HCT116 (cell line): Measurements from ENCODE around the gene DNAJB8. TPM values are rescaled to one million over a fixed set of nuclear protein-coding genes. Genes with fewer than 3 reads are reported as not detected.

ENCODE experiments used
- ATAC-seq: fragments of 200-7000 bp; cut with Tn5 transposase; 2 replicates; pipeline ENCODE4 v1.9.1; 2020; ENCODE audit warnings: mild to moderate bottlenecking, moderate library complexity
- BruUV-seq: library from RNA; stranded (reverse); fragments of 400-500 nt; replicated peaks from 2 replicates; lab custom pipeline; 2021; lab: Mats Ljungman, UMichigan
- CTCF ChIA-PET: fragments of 300-600 bp; sonication (Branson Sonifier 250); formaldehyde crosslinking; loops from one replicate; lab custom pipeline; 2021; ENCODE audit warnings: antibody characterized with exemption; lab: Charles Lee
- POLR2A ChIA-PET: fragments of 300-600, 350-600 bp; sonication (Branson Sonifier 250); formaldehyde crosslinking; loops from one replicate; lab custom pipeline; 2021; ENCODE audit warnings: antibody characterized with exemption; lab: Charles Lee
- RAD21 ChIA-PET, 2 experiments: fragments of 300-600 bp; sonication (Branson Sonifier 250); formaldehyde crosslinking; loops; one replicate each; lab custom pipeline; 2023; ENCODE audit warnings: low total read pairs in 2 of 2; ENCODE audit not compliant: uncharacterized antibody in 2 of 2, unreplicated experiment in 2 of 2, low non-redundant PET in 1 of 2; lab: Charles Lee
- DNase-seq: peaks from one replicate; pipeline ENCODE4 v3.0.0-alpha.2; 2010; ENCODE audit warnings: low read depth, low spot score
- H2AFZ ChIP-seq: fragments of 200-600 bp; shearing (Covaris generic), sonication (generic); 2 replicates; pipeline ENCODE4 v1.6.1; 2017; ENCODE audit warnings: low read depth, mixed run types, mixed read lengths, antibody characterized with exemption, low read length; ENCODE audit not compliant: poor library complexity, severe bottlenecking
- H3K27ac ChIP-seq: 2 replicates; pipeline ENCODE4 v1.5.1; 2012; ENCODE audit warnings: low read depth, low read length
- H3K27me3 ChIP-seq: fragments of 200-600 bp; sonication (generic); 2 replicates; pipeline ENCODE4 v1.6.1; 2016; ENCODE audit warnings: mixed run types, low read length, mixed read lengths; ENCODE audit not compliant: insufficient read depth
- H3K36me3 ChIP-seq, 2 experiments: fragments of 200-500 bp in 1 of 2; fragments of 200-600 bp in 1 of 2; sonication (Bioruptor generic) in 1 of 2; sonication (generic) in 1 of 2; 2 replicates each; pipeline versions ENCODE4 v1.5.1 to v1.6.1; 2014 to 2016; ENCODE audit warnings: low read length in 2 of 2, inconsistent platforms in 1 of 2, mixed read lengths in 1 of 2, mixed run types in 1 of 2; ENCODE audit not compliant: insufficient read depth in 2 of 2, control insufficient read depth in 1 of 2
- H3K4me1 ChIP-seq, 2 experiments: fragments of 200-600 bp in 1 of 2; sonication (generic) in 1 of 2; 2 replicates each; pipeline versions ENCODE4 v1.5.1 to v1.6.1; 2012 to 2017; ENCODE audit warnings: low read length in 2 of 2, inconsistent platforms in 1 of 2, mild to moderate bottlenecking in 1 of 2, mixed read lengths in 1 of 2, mixed run types in 1 of 2, moderate library complexity in 1 of 2; ENCODE audit not compliant: insufficient read depth in 2 of 2, control insufficient read depth in 1 of 2
- H3K4me2 ChIP-seq: fragments of 200-600 bp; sonication (generic); 2 replicates; pipeline ENCODE4 v1.6.1; 2017; ENCODE audit warnings: mixed run types, low read length, mixed read lengths
- H3K4me3 ChIP-seq, 2 experiments: fragments of 200-600 bp in 1 of 2; sonication (generic) in 1 of 2; replicated peaks in 1 of 2; 2 replicates each; pipeline ENCODE4 v1.5.1; 2011 to 2016; ENCODE audit warnings: low read length in 2 of 2, control low read depth in 1 of 2, low read depth in 1 of 2, mild to moderate bottlenecking in 1 of 2, mixed read lengths in 1 of 2, mixed run types in 1 of 2
- H3K79me2 ChIP-seq: fragments of 200-600 bp; sonication (generic); 2 replicates; pipeline ENCODE4 v1.6.1; 2017; ENCODE audit warnings: mild to moderate bottlenecking, mixed run types, low read length, moderate library complexity, mixed read lengths; ENCODE audit not compliant: insufficient read depth
- H3K9ac ChIP-seq: fragments of 200-600 bp; sonication (generic); 2 replicates; pipeline ENCODE4 v1.6.1; 2016; ENCODE audit warnings: low read length, mixed read lengths
- H3K9me2 ChIP-seq: fragments of 200-600 bp; sonication (generic), shearing (Covaris generic); 2 replicates; pipeline ENCODE4 v1.6.1; 2017; ENCODE audit warnings: mixed run types, mild to moderate bottlenecking, moderate library complexity; ENCODE audit not compliant: insufficient read depth
- H3K9me3 ChIP-seq, 2 experiments: fragments of 200-500 bp in 1 of 2; fragments of 200-600 bp in 1 of 2; sonication (Bioruptor generic) in 1 of 2; sonication (generic) in 1 of 2; 2 replicates each; pipeline ENCODE4 v1.6.1; 2014 to 2017; ENCODE audit warnings: low read length in 2 of 2, mixed read lengths in 2 of 2, inconsistent platforms in 1 of 2, low read depth in 1 of 2, mild to moderate bottlenecking in 1 of 2, mixed run types in 1 of 2, moderate library complexity in 1 of 2; ENCODE audit not compliant: control insufficient read depth in 1 of 2, insufficient read depth in 1 of 2
- H4K20me1 ChIP-seq: fragments of 200-600 bp; sonication (generic), shearing (Covaris generic); 2 replicates; pipeline ENCODE4 v1.6.1; 2017; ENCODE audit warnings: mixed run types, mild to moderate bottlenecking, moderate library complexity; ENCODE audit not compliant: insufficient read depth
- CEBPB ChIP-seq: IDR thresholded peaks from 2 replicates; pipeline ENCODE4 v1.6.1; 2012; ENCODE audit warnings: low read depth
- EZH2phosphoT487 ChIP-seq: fragments of 200-600 bp; IDR thresholded peaks from 2 replicates; pipeline ENCODE4 v1.6.1; 2018; ENCODE audit warnings: antibody characterized with exemption, borderline replicate concordance
- TCF7L2 ChIP-seq: IDR thresholded peaks from 2 replicates; pipeline ENCODE4 v1.7.0; 2011; ENCODE audit warnings: borderline replicate concordance, inconsistent platforms; ENCODE audit not compliant: insufficient read depth, insufficient read length; ENCODE audit errors: extremely low read depth
- YY1 ChIP-seq: IDR thresholded peaks from 2 replicates; pipeline ENCODE4 v1.6.1; 2011; ENCODE audit warnings: low read length, low read depth, moderate library complexity, mild to moderate bottlenecking; ENCODE audit not compliant: insufficient replicate concordance; ENCODE audit errors: extremely low read depth
- ZFX ChIP-seq: fragments of 450-650 bp; IDR thresholded peaks from 2 replicates; pipeline ENCODE4 v1.6.1; 2017
- ZNF274 ChIP-seq: fragments of 200-500 bp; sonication (Bioruptor generic); IDR thresholded peaks from 2 replicates; pipeline ENCODE4 v1.6.1; 2014; ENCODE audit warnings: mild to moderate bottlenecking, low read depth, low read length, inconsistent platforms
- intact Hi-C: fragments of 100-400 bp; cut with micrococcal nuclease; formaldehyde crosslinking; loops from 2 replicates; pipeline ENCODE4 v1.10.0; 2022
- total RNA-seq: library from RNA; stranded (reverse); gene quantifications from one replicate; pipeline ENCODE4 v1.2.1, GENCODE V29; 2021; ENCODE audit not compliant: unreplicated experiment

The DNAJB8 gene
- total RNA-seq, 1 experiment from 2014 or later, result not detected

DNA sequence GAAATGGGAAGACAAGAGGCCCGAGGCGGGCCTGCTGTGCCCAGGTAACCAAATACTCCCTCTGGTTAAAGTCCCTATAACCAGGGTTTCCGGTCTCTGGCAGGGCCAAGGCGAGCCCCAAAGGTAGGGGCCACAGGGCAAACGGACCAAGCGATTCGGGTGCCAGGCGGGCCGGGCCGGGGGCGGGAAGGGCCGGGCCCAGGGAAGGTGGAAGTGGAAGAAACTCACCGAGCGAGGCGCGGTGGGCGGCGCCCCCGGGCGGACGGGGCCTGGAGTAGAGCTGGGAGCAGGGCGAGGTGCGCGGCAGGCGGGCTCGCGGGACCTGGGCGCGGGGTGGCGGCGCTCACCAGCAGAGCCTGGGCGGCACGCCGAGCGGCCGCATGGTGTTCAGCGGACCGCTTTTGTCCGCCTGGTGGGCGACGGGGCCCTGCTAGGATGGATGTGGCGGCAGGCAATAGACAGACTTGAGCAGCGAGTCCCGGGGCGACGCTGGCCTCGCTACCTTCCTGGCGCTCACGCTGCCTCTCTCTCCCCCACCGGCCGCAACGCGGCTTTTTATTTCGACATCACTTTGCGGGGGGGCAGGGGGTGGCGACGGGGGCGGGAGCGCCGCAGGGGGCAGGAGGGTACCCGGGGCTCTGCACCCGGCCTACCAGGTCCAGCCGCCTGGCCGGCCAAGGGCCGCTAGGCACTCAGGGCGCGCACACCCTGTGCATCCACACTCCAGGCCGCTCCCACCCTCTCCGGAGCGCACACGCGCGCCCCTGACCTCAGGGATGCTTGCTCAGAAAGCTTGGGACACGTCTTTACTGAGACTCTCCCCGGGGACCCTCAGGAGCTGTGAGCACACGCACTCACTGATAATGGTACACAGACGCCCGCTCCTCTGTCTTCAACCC lies 26.2 kb upstream of the DNAJB8 start, which contains the start of gene GATA2:
Gene GATA2, minus strand, starts transcription at position 531 of the 899 bp plus-strand sequence. CDS start 6,170 bp downstream, outside the sequence.
- Histone ChIP-seq H3K4me2 (no peak within 1 kb of the TSS), H2AFZ (no peak within 1 kb of the TSS), H3K79me2 (peaks cover 32% of the 10 kb centered on the region; the same call in 1 of the 2 replicates), H4K20me1 (no peaks in the 10 kb centered on the region), H3K9ac (no peak within 1 kb of the TSS), H3K27me3 (no peaks in the 10 kb centered on the region)
- ATAC-seq (no peak), DNase-seq (no peak)
- POLR2A ChIA-PET, result no interaction called here
- RAD21 ChIA-PET, result no interaction called here
- CTCF ChIA-PET, result no interaction called here
- no peak for TF ChIP-seq ZNF274
- TF ChIP-seq TCF7L2, result no peak
- TF ChIP-seq, all 23 proteins: peak for 0
- intact Hi-C loops, result no loop called here
- Histone ChIP-seq H3K36me3 (peaks cover 0 to 2% of the 10 kb centered on the region in 2 experiments; a peak in 2 of 4 replicates), H3K9me3 (no peaks in the 10 kb centered on the region), H3K27ac (no peak within 1 kb of the TSS), H3K4me1 (peaks cover 4 to 18% of the 10 kb centered on the region in 2 experiments; a peak in 3 of 4 replicates), H3K4me3 (no peak within 1 kb of the TSS), H3K9me2 (no peaks in the 10 kb centered on the region)
- no TSS peak for BruUV-seq

DNA sequence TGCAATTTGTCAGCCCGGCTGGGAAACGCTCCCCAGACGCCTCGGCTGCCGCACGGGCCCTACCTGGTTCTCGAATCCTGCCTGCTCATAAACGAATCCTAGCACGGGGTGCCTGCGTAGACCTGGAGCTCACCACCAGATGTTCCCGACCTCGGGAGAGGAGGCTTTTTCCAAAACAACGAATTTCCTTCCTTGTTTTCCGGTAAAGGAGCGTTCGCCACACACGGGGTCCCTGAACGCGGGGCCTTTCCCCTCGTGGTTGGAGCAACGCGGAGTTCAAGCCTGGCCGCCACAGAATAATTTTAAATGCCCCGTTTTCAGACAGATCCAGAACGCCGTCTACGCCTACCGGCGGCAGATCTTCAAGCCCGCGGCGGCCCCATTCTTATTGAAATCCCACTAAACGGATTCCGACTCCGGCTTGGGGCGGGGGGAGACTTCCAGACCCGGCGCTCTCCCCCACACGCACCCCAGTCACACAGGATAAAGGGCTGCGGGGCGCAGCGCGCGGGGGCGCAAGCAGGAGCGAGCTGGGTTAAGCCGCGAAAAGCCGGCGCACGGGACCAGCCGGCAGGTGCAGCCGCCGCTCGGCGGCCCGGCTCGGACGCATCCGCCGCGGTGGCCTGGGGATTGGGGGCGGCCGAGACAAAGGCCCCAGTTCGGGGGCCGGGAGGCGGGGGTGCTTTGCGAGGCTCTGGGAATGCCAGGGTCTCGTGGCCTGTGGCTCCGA lies 25.4 kb upstream of the DNAJB8 start:
- peaks cover 38% of the 10 kb centered on the region; the same call in 1 of the 2 replicates for H3K79me2 ChIP-seq
- TF ChIP-seq CEBPB, result no peak
- TF ChIP-seq ZFX, result no peak
- TF ChIP-seq YY1, result no peak
- TF ChIP-seq EZH2phosphoT487, result no peak
- H3K4me1 ChIP-seq, result peaks cover 4 to 20% of the 10 kb centered on the region in 2 experiments; a peak in 3 of 4 replicates
- ChIA-PET RAD21 (no interaction called here), CTCF (no interaction called here), POLR2A (no interaction called here)
- no peak overlapping the region for H3K9ac ChIP-seq
- no peaks in the 10 kb centered on the region for H3K9me2 ChIP-seq
- peaks cover 0 to 2% of the 10 kb centered on the region in 2 experiments; a peak in 2 of 4 replicates for H3K36me3 ChIP-seq
- H3K27ac ChIP-seq, result no peak overlapping the region
- no peaks in the 10 kb centered on the region for H4K20me1 ChIP-seq
- no TSS peak for BruUV-seq
- no peak overlapping the region for H2AFZ ChIP-seq
- intact Hi-C loops, result no loop called here
- no peak overlapping the region for H3K4me3 ChIP-seq
- H3K27me3 ChIP-seq, result no peaks in the 10 kb centered on the region
- H3K4me2 ChIP-seq, result no peak overlapping the region
- no peaks in the 10 kb centered on the region for H3K9me3 ChIP-seq
- ATAC-seq, result no peak
- DNase-seq, result no peak
